H9 (cell line): Measurements from ENCODE around the gene TTC12. TPM values are rescaled to one million over a fixed set of nuclear protein-coding genes. Genes with fewer than 3 reads are reported as not detected.

Experiments
- DNase-seq: peaks from one replicate; pipeline ENCODE4 v3.0.0-alpha.2; 2017
- H2AFZ ChIP-seq: one replicate; pipeline ENCODE4 v1.6.1; 2013; ENCODE audit warnings: mild to moderate bottlenecking, low read length, control low read depth, moderate library complexity
- H2AK5ac ChIP-seq: 2 replicates; pipeline ENCODE4 v1.6.1; 2013; ENCODE audit warnings: low read length, control low read depth, mixed read lengths; ENCODE audit not compliant: insufficient read length
- H2BK120ac ChIP-seq: one replicate; pipeline ENCODE4 v1.6.1; 2013; ENCODE audit warnings: low read depth, mild to moderate bottlenecking, low read length, control low read depth, inconsistent platforms; ENCODE audit not compliant: poor library complexity, severe bottlenecking
- H2BK12ac ChIP-seq: 2 replicates; pipeline ENCODE4 v1.6.1; 2013; ENCODE audit warnings: low read length, control low read depth, mixed read lengths, low read depth; ENCODE audit not compliant: insufficient read length
- H2BK15ac ChIP-seq: 2 replicates; pipeline ENCODE4 v1.6.1; 2013; ENCODE audit warnings: low read depth, low read length, control low read depth
- H2BK20ac ChIP-seq: one replicate; pipeline ENCODE4 v1.6.1; 2013; ENCODE audit warnings: low read depth, mild to moderate bottlenecking, low read length, control low read depth, inconsistent platforms; ENCODE audit not compliant: poor library complexity, severe bottlenecking
- H2BK5ac ChIP-seq: 2 replicates; pipeline ENCODE4 v1.6.1; 2013; ENCODE audit warnings: low read length, control low read depth, mixed read lengths; ENCODE audit not compliant: insufficient read length
- H3K14ac ChIP-seq: 2 replicates; pipeline ENCODE4 v1.6.1; 2013; ENCODE audit warnings: low read length, control low read depth; ENCODE audit not compliant: insufficient read depth
- H3K18ac ChIP-seq: 2 replicates; pipeline ENCODE4 v1.6.1; 2013; ENCODE audit warnings: low read depth, mild to moderate bottlenecking, mixed read lengths, low read length, control low read depth; ENCODE audit not compliant: insufficient read length
- H3K23ac ChIP-seq: 2 replicates; pipeline ENCODE4 v1.6.1; 2013; ENCODE audit warnings: low read length, control low read depth, mixed read lengths, low read depth; ENCODE audit not compliant: insufficient read length
- H3K23me2 ChIP-seq: 2 replicates; pipeline ENCODE4 v1.6.1; 2013; ENCODE audit warnings: low read depth, mild to moderate bottlenecking, mixed read lengths, low read length, control low read depth; ENCODE audit not compliant: insufficient read length, poor library complexity, severe bottlenecking
- H3K27ac ChIP-seq: 2 replicates; pipeline ENCODE4 v1.5.1; 2013; ENCODE audit warnings: low read length, control low read depth, mixed read lengths, low read depth; ENCODE audit not compliant: insufficient read length
- H3K27me3 ChIP-seq: 2 replicates; pipeline ENCODE4 v1.6.1; 2013; ENCODE audit warnings: low read length, control low read depth, inconsistent platforms; ENCODE audit not compliant: insufficient read depth
- H3K4ac ChIP-seq: 2 replicates; pipeline ENCODE4 v1.6.1; 2013; ENCODE audit warnings: low read depth, mild to moderate bottlenecking, control low read depth, inconsistent platforms, low read length, moderate library complexity
- H3K4me1 ChIP-seq: 2 replicates; pipeline ENCODE4 v1.6.1; 2013; ENCODE audit warnings: low read length, control low read depth, inconsistent platforms; ENCODE audit not compliant: insufficient read depth
- H3K4me2 ChIP-seq: 2 replicates; pipeline ENCODE4 v1.6.1; 2013; ENCODE audit warnings: low read length, control low read depth, mixed read lengths; ENCODE audit not compliant: insufficient read length, insufficient read depth
- H3K56ac ChIP-seq: 2 replicates; pipeline ENCODE4 v1.6.1; 2013; ENCODE audit warnings: low read depth, mild to moderate bottlenecking, mixed read lengths, low read length, control low read depth; ENCODE audit not compliant: insufficient read length
- H3K79me1 ChIP-seq: 2 replicates; pipeline ENCODE4 v1.6.1; 2013; ENCODE audit warnings: low read depth, mild to moderate bottlenecking, moderate library complexity, low read length, control low read depth, inconsistent platforms; ENCODE audit not compliant: insufficient read depth, poor library complexity, severe bottlenecking
- H3K79me2 ChIP-seq: 2 replicates; pipeline ENCODE4 v1.6.1; 2013; ENCODE audit warnings: low read length, control low read depth, inconsistent platforms; ENCODE audit not compliant: insufficient read depth
- H3K9ac ChIP-seq: 2 replicates; pipeline ENCODE4 v1.6.1; 2013; ENCODE audit warnings: low read length, control low read depth, mixed read lengths; ENCODE audit not compliant: insufficient read length; ENCODE audit errors: extremely low read depth
- H3K9me3 ChIP-seq: one replicate; pipeline ENCODE4 v1.6.1; 2013; ENCODE audit warnings: low read depth, low read length, inconsistent platforms; ENCODE audit not compliant: control insufficient read depth
- H3T11ph ChIP-seq: one replicate; pipeline ENCODE4 v1.6.1; 2013; ENCODE audit warnings: mild to moderate bottlenecking, low read length, control low read depth, inconsistent platforms
- H4K20me1 ChIP-seq: one replicate; pipeline ENCODE4 v1.6.1; 2013; ENCODE audit not compliant: control insufficient read depth, insufficient read length, insufficient read depth
- H4K5ac ChIP-seq: 2 replicates; pipeline ENCODE4 v1.6.1; 2013; ENCODE audit warnings: low read depth, mild to moderate bottlenecking, mixed read lengths, low read length, control low read depth; ENCODE audit not compliant: insufficient read length
- H4K8ac ChIP-seq: replicated peaks from 2 replicates; pipeline ENCODE4 v1.6.1; 2013; ENCODE audit warnings: low read length, control low read depth, mixed read lengths, low read depth; ENCODE audit not compliant: insufficient read length
- H4K91ac ChIP-seq: 2 replicates; pipeline ENCODE4 v1.6.1; 2013; ENCODE audit warnings: low read depth, mild to moderate bottlenecking, moderate library complexity, mixed read lengths, low read length, control low read depth; ENCODE audit not compliant: insufficient read length
- H3K27ac Mint-ChIP-seq, 3 experiments: 2 replicates in 2 of 3; 3 replicates in 1 of 3; pipeline ENCODE4 v1.8.0; 2020 to 2021; ENCODE audit warnings: mixed read lengths in 3 of 3, mild to moderate bottlenecking in 1 of 3, moderate library complexity in 1 of 3
- H3K27me3 Mint-ChIP-seq: 2 replicates; pipeline ENCODE4 v1.8.0; 2021; ENCODE audit warnings: low read depth, mild to moderate bottlenecking, moderate library complexity, mixed read lengths
- H3K36me3 Mint-ChIP-seq, 3 experiments: 2 replicates in 2 of 3; 3 replicates in 1 of 3; pipeline ENCODE4 v1.8.0; 2020 to 2021; ENCODE audit warnings: low read depth in 3 of 3, mixed read lengths in 3 of 3; ENCODE audit not compliant: insufficient read depth in 1 of 3
- H3K4me1 Mint-ChIP-seq, 2 experiments: 2 replicates each; pipeline ENCODE4 v1.8.0; 2020; ENCODE audit warnings: mixed read lengths in 2 of 2
- H3K4me3 Mint-ChIP-seq, 2 experiments: 2 replicates in 1 of 2; 3 replicates in 1 of 2; pipeline ENCODE4 v1.8.0; 2020 to 2021; ENCODE audit warnings: mild to moderate bottlenecking in 2 of 2, mixed read lengths in 2 of 2, moderate library complexity in 1 of 2
- H3K9me3 Mint-ChIP-seq, 2 experiments: 2 replicates in 1 of 2; 3 replicates in 1 of 2; pipeline ENCODE4 v1.8.0; 2020; ENCODE audit warnings: mild to moderate bottlenecking in 2 of 2, mixed read lengths in 2 of 2, moderate library complexity in 1 of 2
- CTCF ChIP-seq: fragments of 200-600 bp; sonication (generic); conservative IDR thresholded peaks from 3 replicates; pipeline ENCODE4 v1.8.0; 2021; ENCODE audit warnings: antibody characterized with exemption, mild to moderate bottlenecking
- WGBS: extraction: QIAGEN DNeasy Blood & Tissue Kit; methylation state at CpG from one replicate; pipeline ENCODE4 v1.1.7; 2013; ENCODE audit warnings: missing lambda C conversion rate, low lambda C conversion rate, mixed read lengths; ENCODE audit not compliant: insufficient read length; ENCODE audit errors: extremely low coverage; 5-methylcytosine and 5-hydroxymethylcytosine counted together
- total RNA-seq: library from RNA; stranded (reverse); gene quantifications from 2 replicates; pipeline ENCODE4 v1.2.1, GENCODE V29; 2021

TTC12 gene
- total RNA-seq, 1 experiment from 2014 or later = 8.3 TPM

GRCh38 chr11:113401718-113402117 is 87.3 kb downstream of the TTC12 start:
- Histone ChIP-seq H4K8ac (no peak overlapping the region), H3K79me2 (no peaks in the 10 kb centered on the region), H3K56ac (no peak overlapping the region), H3K14ac (no peak overlapping the region), H2BK120ac (no peak overlapping the region), H4K20me1 (no peaks in the 10 kb centered on the region), H2BK20ac (no peak overlapping the region), H3K9ac (no peak overlapping the region), H3K9me3 (no peaks in the 10 kb centered on the region), H3K4me1 (no peaks in the 10 kb centered on the region), H2AFZ (no peak overlapping the region), H2BK15ac (no peak overlapping the region), H3K23ac (no peak overlapping the region), H3K27ac (no peak overlapping the region), H3K4ac (no peak overlapping the region), H4K5ac (no peak overlapping the region), H3K27me3 (no peaks in the 10 kb centered on the region), H3K23me2 (no peaks in the 10 kb centered on the region), H3T11ph (no peak overlapping the region), H3K18ac (no peak overlapping the region), H2BK5ac (no peak overlapping the region), H3K4me2 (no peak overlapping the region), H2AK5ac (no peak overlapping the region), H3K79me1 (no peaks in the 10 kb centered on the region), H4K91ac (no peak overlapping the region), H2BK12ac (no peak overlapping the region)
- Mint-ChIP-seq H3K36me3 (no peaks in the 10 kb centered on the region), H3K4me3 (no peak overlapping the region), H3K4me1 (peaks cover 11 to 14% of the 10 kb centered on the region in 2 experiments; a peak in 3 of 4 replicates), H3K27me3 (peaks cover 28% of the 10 kb centered on the region), H3K27ac (no peak overlapping the region), H3K9me3 (no peaks in the 10 kb centered on the region)
- no peak for DNase-seq
- no CpG with 5 or more reads among the region's 2 CpGs for WGBS
- no peak for TF ChIP-seq CTCF
